ENCODE measurements around the gene CCDC9. TPM values are rescaled to one million over a fixed set of nuclear protein-coding genes. Genes with fewer than 3 reads are reported as not detected.

CCDC9 gene
- total and polyA plus RNA-seq, 2 experiments from 2014 or later = 14.5 to 15.0 TPM

DNA sequence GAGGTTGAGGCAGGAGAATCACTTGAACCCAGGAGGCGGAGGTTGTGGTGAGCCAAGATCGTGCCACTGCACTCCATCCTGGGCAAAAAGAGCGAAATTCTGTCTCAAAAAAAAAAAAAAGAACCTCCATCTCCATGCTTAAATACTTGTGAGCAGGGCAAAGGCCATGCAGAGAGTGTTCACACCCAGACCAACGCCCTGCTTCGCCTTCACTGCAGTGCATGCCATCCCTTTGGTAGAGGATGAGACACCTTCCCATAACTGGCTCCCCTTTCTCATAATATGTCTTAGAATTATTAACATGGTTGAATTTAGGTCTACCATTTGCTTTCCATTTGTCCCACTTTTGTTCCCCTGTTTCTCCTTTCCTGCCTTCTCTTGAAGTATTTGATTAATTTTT, 40.7 kb upstream of the CCDC9 start (continued):
- TF ChIP-seq, protein P1, sequence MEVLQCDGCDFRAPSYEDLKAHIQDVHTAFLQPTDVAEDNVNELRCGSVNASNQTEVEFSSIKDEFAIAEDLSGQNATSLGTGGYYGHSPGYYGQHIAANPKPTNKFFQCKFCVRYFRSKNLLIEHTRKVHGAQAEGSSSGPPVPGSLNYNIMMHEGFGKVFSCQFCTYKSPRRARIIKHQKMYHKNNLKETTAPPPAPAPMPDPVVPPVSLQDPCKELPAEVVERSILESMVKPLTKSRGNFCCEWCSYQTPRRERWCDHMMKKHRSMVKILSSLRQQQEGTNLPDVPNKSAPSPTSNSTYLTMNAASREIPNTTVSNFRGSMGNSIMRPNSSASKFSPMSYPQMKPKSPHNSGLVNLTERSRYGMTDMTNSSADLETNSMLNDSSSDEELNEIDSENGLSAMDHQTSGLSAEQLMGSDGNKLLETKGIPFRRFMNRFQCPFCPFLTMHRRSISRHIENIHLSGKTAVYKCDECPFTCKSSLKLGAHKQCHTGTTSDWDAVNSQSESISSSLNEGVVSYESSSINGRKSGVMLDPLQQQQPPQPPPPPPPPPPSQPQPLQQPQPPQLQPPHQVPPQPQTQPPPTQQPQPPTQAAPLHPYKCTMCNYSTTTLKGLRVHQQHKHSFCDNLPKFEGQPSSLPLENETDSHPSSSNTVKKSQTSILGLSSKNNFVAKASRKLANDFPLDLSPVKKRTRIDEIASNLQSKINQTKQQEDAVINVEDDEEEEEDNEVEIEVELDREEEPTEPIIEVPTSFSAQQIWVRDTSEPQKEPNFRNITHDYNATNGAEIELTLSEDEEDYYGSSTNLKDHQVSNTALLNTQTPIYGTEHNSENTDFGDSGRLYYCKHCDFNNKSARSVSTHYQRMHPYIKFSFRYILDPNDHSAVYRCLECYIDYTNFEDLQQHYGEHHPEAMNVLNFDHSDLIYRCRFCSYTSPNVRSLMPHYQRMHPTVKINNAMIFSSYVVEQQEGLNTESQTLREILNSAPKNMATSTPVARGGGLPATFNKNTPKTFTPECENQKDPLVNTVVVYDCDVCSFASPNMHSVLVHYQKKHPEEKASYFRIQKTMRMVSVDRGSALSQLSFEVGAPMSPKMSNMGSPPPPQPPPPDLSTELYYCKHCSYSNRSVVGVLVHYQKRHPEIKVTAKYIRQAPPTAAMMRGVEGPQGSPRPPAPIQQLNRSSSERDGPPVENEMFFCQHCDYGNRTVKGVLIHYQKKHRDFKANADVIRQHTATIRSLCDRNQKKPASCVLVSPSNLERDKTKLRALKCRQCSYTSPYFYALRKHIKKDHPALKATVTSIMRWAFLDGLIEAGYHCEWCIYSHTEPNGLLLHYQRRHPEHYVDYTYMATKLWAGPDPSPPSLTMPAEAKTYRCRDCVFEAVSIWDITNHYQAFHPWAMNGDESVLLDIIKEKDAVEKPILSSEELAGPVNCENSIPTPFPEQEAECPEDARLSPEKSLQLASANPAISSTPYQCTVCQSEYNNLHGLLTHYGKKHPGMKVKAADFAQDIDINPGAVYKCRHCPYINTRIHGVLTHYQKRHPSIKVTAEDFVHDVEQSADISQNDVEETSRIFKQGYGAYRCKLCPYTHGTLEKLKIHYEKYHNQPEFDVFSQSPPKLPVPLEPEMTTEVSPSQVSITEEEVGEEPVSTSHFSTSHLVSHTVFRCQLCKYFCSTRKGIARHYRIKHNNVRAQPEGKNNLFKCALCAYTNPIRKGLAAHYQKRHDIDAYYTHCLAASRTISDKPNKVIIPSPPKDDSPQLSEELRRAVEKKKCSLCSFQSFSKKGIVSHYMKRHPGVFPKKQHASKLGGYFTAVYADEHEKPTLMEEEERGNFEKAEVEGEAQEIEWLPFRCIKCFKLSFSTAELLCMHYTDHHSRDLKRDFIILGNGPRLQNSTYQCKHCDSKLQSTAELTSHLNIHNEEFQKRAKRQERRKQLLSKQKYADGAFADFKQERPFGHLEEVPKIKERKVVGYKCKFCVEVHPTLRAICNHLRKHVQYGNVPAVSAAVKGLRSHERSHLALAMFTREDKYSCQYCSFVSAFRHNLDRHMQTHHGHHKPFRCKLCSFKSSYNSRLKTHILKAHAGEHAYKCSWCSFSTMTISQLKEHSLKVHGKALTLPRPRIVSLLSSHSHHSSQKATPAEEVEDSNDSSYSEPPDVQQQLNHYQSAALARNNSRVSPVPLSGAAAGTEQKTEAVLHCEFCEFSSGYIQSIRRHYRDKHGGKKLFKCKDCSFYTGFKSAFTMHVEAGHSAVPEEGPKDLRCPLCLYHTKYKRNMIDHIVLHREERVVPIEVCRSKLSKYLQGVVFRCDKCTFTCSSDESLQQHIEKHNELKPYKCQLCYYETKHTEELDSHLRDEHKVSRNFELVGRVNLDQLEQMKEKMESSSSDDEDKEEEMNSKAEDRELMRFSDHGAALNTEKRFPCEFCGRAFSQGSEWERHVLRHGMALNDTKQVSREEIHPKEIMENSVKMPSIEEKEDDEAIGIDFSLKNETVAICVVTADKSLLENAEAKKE (CRISPR knock-in tag; IDR thresholded peaks at IDR 0.05) = no peak
- TF ChIP-seq, protein P2, sequence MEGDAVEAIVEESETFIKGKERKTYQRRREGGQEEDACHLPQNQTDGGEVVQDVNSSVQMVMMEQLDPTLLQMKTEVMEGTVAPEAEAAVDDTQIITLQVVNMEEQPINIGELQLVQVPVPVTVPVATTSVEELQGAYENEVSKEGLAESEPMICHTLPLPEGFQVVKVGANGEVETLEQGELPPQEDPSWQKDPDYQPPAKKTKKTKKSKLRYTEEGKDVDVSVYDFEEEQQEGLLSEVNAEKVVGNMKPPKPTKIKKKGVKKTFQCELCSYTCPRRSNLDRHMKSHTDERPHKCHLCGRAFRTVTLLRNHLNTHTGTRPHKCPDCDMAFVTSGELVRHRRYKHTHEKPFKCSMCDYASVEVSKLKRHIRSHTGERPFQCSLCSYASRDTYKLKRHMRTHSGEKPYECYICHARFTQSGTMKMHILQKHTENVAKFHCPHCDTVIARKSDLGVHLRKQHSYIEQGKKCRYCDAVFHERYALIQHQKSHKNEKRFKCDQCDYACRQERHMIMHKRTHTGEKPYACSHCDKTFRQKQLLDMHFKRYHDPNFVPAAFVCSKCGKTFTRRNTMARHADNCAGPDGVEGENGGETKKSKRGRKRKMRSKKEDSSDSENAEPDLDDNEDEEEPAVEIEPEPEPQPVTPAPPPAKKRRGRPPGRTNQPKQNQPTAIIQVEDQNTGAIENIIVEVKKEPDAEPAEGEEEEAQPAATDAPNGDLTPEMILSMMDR (conservative IDR thresholded peaks at IDR 0.05; ENCODE audit: low read depth in 2 of 2) = no peak
- no peak for TF ChIP-seq ZNF331 (CRISPR knock-in tag; IDR thresholded peaks at IDR 0.05; ENCODE audit: low read depth)
- TF ChIP-seq, protein P3, sequence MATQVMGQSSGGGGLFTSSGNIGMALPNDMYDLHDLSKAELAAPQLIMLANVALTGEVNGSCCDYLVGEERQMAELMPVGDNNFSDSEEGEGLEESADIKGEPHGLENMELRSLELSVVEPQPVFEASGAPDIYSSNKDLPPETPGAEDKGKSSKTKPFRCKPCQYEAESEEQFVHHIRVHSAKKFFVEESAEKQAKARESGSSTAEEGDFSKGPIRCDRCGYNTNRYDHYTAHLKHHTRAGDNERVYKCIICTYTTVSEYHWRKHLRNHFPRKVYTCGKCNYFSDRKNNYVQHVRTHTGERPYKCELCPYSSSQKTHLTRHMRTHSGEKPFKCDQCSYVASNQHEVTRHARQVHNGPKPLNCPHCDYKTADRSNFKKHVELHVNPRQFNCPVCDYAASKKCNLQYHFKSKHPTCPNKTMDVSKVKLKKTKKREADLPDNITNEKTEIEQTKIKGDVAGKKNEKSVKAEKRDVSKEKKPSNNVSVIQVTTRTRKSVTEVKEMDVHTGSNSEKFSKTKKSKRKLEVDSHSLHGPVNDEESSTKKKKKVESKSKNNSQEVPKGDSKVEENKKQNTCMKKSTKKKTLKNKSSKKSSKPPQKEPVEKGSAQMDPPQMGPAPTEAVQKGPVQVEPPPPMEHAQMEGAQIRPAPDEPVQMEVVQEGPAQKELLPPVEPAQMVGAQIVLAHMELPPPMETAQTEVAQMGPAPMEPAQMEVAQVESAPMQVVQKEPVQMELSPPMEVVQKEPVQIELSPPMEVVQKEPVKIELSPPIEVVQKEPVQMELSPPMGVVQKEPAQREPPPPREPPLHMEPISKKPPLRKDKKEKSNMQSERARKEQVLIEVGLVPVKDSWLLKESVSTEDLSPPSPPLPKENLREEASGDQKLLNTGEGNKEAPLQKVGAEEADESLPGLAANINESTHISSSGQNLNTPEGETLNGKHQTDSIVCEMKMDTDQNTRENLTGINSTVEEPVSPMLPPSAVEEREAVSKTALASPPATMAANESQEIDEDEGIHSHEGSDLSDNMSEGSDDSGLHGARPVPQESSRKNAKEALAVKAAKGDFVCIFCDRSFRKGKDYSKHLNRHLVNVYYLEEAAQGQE (IDR thresholded peaks at IDR 0.05; ENCODE audit: unreplicated experiment) = no peak
- no peak for TF ChIP-seq EZH2phosphoT487 (IDR thresholded peaks at IDR 0.05; ENCODE audit: unreplicated experiment)
- no peak for TF ChIP-seq POLR2AphosphoS5 (IDR thresholded peaks at IDR 0.05; ENCODE audit: low read depth)

Measured in GM23338 (cell line).